HuH-7.5 (cell line): ENCODE data around the gene STRA8.
"Not testable (repeated sequence)": the region's sequence is repeated elsewhere in the genome, so short reads cannot be mapped to it uniquely, and the experiment has no call there.

Source experiments
- DNase-seq: peaks from one replicate; pipeline ENCODE4 v3.0.0; 2011; ENCODE audit warnings: low spot score

STRA8 gene

GRCh38 chr7:135205850-135206249 is 27.8 kb upstream of the STRA8 start:
- DNase-seq = no peak

DNA sequence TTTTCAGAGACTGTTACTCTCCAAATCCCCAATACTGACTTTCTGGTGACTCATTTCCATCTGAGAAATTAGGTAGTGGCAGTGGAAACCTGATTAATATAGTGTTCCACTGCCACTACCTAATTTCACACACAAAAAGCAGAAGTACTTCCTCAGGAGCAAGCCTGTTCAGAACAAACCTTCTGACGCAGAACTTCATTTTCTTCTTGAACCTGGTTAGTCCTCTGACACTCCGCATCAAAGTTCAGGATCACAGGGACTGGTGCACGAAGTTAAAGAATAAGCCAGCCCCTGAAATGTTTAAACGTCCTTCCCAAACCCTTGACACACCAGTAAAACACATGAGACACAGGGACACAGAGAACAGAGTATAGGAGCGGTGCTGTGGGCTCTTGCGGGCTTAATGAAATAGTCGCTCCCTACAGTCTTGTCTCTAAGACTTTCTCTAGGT is 26.7 kb upstream of the STRA8 start:
- DNase-seq = no peak

DNA sequence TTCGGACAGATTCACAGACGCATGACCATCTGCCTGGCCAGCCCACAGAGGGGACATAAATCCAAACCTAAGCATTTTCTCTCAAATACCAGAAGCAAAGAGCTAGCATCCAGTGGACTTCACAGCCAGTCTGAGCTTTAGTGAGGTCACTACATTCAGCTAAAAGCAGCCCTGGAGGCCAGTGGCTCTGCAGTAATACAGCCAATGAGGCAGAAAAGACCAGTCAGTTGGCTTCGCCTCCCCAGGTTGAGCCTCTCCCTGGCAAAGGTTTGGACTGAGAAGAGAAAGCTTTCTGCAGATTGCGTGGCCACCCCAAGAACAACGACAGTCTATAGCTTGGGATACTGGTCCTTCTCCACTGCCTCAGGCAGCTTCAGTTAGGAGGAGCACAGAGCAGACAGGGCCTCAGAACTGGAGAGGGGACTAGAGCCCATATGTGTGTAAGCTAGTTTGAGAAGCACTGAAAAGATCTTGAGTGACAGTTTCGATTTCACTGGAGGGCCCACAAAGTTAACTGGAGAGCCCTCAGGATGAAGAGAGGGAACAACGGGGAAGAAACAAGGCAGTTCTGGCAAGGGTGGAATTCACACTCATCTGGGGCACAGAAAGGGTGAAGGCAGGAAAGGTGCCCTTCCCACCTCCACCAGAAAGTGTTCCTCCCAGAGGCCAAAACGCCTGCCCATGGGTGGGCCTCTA is 26.1 kb upstream of the STRA8 start:
- no peak for DNase-seq

- DNase-seq = no peak
These were observed 25.4 kb upstream of the STRA8 start for GRCh38 chr7:135208102-135208793.

- no peak for DNase-seq
These were observed 24.3 kb upstream of the STRA8 start for GRCh38 chr7:135209225-135209834.

- peak; percentile 42 for DNase-seq
These were observed 22.8 kb upstream of the STRA8 start for GRCh38 chr7:135210888-135211178.

DNA sequence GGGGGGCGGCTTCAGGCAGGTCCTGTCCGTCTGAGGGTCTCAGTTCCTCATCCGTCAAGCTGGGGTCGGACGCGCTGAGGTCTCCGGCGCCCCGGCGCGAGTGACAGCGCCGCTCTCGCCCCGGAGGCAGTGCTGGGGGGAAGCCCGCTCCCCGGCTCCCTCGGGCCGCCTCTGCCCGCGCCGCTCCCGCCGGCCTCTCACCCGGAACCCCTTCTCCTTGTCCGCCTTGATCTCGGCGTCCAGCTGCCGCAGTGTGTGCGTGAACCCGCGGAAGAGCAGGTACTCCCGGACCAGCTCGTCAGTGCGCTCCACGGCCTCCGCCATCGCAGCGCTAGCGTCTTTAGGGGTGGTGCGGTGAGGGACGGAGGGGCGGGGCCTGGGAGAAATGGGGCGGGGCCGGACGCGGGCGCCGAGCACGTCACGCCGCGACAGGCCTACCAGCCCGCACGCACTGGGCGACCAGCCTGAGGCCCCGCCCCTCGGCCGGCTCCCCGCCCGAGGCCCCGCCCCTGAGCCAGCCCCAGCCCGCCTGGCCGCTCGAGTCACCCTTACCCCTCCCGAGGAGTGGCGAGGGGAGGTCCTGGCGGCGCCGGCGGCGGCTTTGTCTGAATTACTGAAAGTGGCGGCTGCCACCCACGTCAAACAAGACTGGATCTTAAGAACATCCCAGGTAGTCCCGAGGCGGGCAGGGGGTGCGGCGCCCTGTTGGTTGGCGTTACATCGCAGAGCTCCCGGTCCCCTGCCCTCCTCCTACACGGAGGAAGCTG is 22.3 kb upstream of the STRA8 start, which contains the start of gene WDR91:
Gene WDR91 (minus strand): TSS at position 348 of the 767 bp plus-strand sequence. CDS start 24 bp downstream, at position 324.
- DNase-seq = peak; percentile 97

DNA sequence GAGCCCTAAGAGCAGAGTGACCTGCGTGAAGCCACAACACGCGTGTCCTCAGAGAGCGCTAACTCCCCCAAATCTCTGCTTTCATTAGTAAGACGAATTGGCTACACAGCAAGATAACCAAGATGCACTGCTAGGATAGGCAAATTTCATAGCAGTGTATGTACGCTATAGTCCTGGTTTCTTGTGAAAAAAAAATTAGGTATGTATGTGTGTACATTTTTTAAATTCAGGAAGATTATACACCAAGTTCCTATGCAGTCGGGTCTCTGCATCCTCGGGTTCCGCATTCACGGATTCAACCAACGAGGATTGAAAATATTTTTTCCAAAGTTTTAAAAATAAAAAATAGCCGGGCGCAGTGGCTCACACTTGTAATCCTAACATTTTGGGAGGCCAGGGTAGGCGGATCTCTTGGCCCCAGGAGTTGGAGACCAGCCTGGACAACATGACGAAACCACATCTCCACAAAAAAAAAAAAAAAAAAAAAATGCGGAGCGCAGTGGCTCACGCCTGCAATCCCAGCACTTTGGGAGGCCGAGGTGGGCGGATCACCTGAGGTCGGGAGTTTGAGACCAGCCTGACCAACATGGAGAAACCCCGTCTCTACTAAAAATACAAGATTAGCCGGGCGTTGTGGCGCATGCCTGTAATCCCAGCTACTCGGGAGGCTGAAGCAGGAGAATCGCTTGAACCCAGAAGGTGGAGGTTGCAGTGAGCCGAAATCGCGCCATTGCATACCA is 21.5 kb upstream of the STRA8 start:
- not testable (repeated sequence) for DNase-seq

- DNase-seq = no peak
These were observed 19.8 kb upstream of the STRA8 start for GRCh38 chr7:135213831-135214230.

- DNase-seq = no peak
These were observed 18.5 kb upstream of the STRA8 start for GRCh38 chr7:135215180-135215579.

- no peak for DNase-seq
These were observed 17.9 kb upstream of the STRA8 start for GRCh38 chr7:135215698-135216097.

DNA sequence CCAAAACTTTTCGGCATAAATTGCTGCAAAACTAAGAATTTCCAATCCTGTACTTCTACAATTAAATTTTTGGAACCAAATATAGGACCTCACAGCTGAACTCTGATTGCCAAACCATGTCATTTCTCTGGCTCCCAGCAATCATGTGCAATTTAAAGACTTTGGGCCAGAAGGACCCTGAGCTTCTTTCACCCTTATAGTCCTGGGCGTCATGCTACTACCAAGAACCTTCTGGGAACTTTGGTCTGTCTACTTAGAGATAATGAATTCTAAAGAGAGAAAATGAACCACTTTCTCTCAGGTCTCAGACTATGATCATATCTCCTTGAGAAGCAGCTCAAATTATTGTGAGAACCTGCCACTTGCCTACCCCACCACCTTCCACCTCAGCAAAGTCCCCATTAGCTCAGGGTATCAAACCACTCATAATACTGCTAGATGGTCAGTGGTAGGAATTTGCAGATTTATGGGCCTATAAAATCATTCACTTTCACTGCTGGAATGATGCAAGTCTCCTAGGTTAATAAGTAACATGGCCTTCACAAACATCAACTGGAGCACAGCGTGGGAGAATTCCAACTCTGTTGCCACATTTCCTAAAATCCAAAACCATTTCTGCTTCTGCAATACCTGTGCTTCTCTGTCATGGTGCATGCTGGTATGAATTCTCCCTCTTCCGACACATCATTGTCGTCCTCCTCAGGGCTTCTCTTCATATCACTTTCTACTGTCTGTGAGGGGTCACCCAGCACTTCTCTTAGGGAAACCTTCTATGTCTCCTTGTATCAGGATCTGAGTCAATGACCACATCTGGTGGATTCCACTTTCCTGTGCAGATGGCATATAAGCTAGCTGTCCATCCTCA is 15.8 kb upstream of the STRA8 start:
- DNase-seq = peak; percentile 62

- DNase-seq = no peak
These were observed 9.6 kb upstream of the STRA8 start for GRCh38 chr7:135224027-135224426.

- DNase-seq = no peak
These were observed 2.0 kb upstream of the STRA8 start for GRCh38 chr7:135231686-135232085.

DNA sequence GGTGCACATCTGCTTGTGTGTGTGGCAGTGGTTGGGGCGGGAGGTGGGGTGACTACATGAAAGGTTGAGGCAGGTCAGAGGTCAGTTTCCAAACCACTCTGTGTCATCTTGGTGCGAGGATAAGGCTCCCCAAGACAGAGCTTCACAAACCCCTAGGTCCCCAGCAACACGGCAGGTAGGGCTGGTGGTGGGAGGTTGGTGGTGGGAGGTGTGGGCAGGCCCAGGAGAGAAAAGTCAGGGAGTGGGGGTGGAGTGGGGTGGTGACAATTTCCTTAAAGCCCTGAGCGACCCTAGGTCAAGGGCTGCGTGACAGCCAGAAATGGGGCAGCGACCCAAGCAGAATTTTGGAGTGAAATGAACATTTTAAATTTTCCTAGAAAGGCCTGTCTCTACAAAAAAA is 1.6 kb upstream of the STRA8 start:
- no peak for DNase-seq

- DNase-seq = no peak
These were observed 918 bp upstream of the STRA8 start for GRCh38 chr7:135232720-135233119.

DNA sequence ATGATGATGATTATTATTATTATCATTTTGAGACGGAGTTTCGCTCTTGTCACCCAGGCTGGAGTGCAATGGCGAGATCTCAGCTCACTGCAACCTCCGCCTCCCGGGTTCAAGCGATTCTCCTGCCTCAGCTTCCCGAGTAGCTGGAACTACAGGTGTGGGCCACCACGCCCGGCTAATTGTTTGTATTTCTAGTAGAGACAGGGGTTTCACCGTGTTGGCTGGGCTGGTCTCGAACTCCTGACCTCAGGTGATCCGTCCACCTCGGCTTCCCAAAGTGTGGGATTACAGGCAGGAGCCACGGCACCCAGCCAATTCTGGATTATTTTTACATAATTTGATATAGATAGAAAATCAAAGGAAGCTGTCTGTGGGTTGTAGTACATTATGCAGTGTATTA is 457 bp downstream of the STRA8 start:
- DNase-seq = not testable (repeated sequence)

DNA sequence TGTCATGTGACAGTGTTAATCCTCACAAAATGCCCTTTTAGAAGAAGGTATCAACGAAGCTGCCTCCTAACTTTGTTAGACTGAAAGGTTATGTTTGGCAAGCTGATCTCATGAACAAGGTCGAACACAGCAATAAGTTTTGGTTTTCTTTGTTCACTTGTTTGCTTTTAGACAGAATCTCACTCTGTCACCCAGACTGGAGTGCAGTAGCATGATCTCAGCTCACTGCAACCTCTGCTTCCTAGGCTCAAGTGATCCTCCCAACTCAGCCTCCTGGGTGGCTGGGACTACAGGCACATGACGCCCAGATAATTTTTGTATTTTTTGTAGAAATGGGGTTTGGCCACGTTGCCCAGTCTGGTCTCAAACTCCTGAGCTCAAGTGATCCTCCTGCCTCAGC is 1.1 kb downstream of the STRA8 start:
- no peak for DNase-seq

DNA sequence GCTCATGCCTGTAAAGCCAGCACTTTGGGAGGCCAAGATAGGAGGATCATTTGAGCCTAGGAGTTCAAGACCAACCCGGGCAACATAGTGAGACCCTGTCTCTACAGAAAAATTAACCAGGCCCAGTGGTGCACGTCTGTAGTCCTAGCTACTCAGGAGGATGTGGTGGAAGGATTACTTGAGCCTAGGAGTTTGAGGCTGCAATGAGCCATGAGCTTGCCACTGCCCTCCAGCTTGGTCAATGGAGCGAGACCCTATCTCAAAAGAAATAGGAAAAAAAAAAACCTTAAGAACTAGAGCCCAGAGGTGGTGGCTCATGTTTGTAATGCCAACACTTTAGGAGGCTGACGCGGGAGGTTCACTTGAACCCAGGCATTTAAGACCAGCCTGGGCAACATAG is 2.2 kb downstream of the STRA8 start:
- DNase-seq = no peak

GRCh38 chr7:135236727-135237126 is 3.1 kb downstream of the STRA8 start:
- DNase-seq = no peak
